GM19455 (cell line): ENCODE results near the gene CCDC116.
A peak's percentile ranks its signal among the peaks of the same experiment; 100 is the strongest.
"Not testable (repeated sequence)": the region's sequence is repeated elsewhere in the genome, so short reads cannot be mapped to it uniquely, and the experiment has no call there.

Experiments used
- ATAC-seq: cut with Tn5 transposase; IDR thresholded peaks from one replicate; pipeline ENCODE4 v1.9.1; 2021; ENCODE audit not compliant: unreplicated experiment

CCDC116 gene

GRCh38 chr22:21609556-21610157, 22.9 kb upstream of the CCDC116 start:
- not testable (repeated sequence) for ATAC-seq

GRCh38 chr22:21611210-21611977, 21.2 kb upstream of the CCDC116 start:
- no peak for ATAC-seq

GRCh38 chr22:21612858-21613257, 19.7 kb upstream of the CCDC116 start:
- no peak for ATAC-seq

- ATAC-seq: no peak
Measured at GRCh38 chr22:21613553-21614233, 18.9 kb upstream of the CCDC116 start.

- ATAC-seq: no peak
Measured at GRCh38 chr22:21615731-21616130, 16.8 kb upstream of the CCDC116 start.

- ATAC-seq: not testable (repeated sequence)
Measured at GRCh38 chr22:21617337-21617736, 15.2 kb upstream of the CCDC116 start.

GRCh38 chr22:21621025-21621424, 11.5 kb upstream of the CCDC116 start:
- ATAC-seq: no peak

GRCh38 chr22:21622011-21622918, 10.3 kb upstream of the CCDC116 start:
- no peak for ATAC-seq

- ATAC-seq: no peak
Measured at GRCh38 chr22:21622919-21623647, 9.5 kb upstream of the CCDC116 start.

GRCh38 chr22:21623648-21623970, 9.0 kb upstream of the CCDC116 start:
- ATAC-seq: no peak

- ATAC-seq: no peak
Measured at GRCh38 chr22:21624120-21624879, 8.3 kb upstream of the CCDC116 start.

- ATAC-seq: no peak
Measured at GRCh38 chr22:21624880-21625791, 7.4 kb upstream of the CCDC116 start.

GRCh38 chr22:21626073-21626734, 6.4 kb upstream of the CCDC116 start:
- ATAC-seq: no peak

- ATAC-seq: no peak
Measured at GRCh38 chr22:21626735-21627469, 5.7 kb upstream of the CCDC116 start.

- ATAC-seq: peak; percentile 8
Measured at GRCh38 chr22:21628386-21629254, 3.9 kb upstream of the CCDC116 start.
